NCI-H1048 (cell line): ENCODE measurements around the gene TSPAN16.
"Not testable (repeated sequence)": the region's sequence is repeated elsewhere in the genome, so short reads cannot be mapped to it uniquely, and the experiment has no call there.

ENCODE experiments used
- DNase-seq: peaks from one replicate; lab custom pipeline; 2025; lab: John Stamatoyannopoulos, UW

The TSPAN16 gene

DNA sequence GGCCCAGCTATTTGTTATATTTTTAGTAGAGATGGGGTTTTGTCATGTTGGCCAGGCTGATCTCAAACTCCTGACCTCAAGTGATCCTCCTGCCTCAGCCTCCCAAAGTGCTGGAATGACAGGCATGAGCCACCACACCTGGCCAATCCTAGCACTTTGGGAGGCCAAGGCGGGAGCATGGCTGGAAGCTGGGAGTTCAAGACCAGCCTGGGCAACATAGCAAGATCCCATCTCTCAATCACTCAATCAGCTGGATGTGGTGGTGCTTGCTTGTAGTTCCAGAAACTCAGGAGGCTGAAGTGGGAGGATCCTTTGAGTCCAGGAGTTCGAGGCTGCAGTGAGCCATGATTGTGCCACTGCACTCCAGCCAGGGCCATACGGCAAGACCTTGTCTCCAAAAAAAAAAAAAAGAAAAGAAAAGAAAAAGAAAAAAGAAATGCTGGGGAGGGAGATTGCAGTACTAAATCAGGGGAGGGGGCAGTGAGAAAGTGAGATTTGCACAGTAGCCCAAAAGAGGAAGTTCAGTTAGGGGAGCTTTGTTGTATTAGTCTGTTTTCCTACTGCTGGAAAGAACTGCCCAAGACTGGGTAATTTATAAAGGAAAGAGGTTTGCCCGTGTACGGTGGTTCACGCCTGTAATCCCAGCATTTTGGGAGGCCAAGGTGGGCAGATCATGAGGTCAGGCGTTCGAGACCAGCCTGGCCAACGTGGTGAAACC, 24.5 kb downstream of the TSPAN16 start:
- DNase-seq: not testable (repeated sequence)

DNA sequence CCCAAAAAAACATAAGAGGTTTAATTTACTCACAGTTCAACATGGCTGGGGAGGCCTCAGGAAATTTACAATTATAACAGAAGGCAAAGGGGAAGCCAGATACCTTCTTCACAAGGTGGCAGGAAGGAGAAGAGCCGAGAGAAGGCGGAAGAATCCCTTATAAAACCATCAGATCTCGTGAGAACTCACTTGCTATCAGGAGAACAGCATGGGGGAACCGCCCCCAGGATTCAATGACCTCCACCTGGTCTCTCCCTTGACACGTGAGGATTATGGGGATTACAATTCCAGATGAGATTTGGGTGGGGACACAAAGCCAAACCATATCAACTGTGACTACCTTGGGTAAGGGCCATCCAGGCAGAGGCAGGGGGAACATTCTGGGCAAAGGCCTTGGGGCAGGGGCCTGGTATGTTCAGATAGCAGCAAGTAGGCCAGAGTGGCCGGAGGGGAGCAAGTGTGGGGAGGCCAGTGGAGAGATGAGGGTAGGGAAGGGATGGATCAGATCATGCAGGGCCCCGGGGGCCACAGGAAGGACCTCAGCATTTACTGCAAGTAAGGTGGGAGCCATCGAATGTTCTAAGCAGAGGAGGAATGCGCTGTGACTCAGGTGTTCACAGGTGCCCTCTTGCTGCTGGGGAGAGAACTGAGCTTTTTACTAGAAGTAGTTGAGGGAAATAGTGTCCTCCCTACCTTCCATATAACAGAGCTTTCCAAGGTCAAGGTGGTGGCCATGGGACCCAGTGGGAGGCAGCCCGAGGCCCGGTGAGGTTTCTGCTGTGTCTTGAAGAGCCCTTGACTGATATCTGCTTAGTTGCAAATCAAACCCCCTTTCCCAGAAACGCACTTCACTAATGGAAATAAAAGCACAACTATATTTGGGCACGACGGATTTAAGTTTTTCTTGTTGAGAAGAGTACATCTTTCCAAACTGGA, 25.5 kb downstream of the TSPAN16 start:
- no peak for DNase-seq

GRCh38 chr19:11322269-11323024, 26.5 kb downstream of the TSPAN16 start:
- no peak for DNase-seq

GRCh38 chr19:11323601-11324078, 27.7 kb downstream of the TSPAN16 start:
- no peak for DNase-seq

GRCh38 chr19:11324079-11324661, 28.2 kb downstream of the TSPAN16 start:
- no peak for DNase-seq

DNA sequence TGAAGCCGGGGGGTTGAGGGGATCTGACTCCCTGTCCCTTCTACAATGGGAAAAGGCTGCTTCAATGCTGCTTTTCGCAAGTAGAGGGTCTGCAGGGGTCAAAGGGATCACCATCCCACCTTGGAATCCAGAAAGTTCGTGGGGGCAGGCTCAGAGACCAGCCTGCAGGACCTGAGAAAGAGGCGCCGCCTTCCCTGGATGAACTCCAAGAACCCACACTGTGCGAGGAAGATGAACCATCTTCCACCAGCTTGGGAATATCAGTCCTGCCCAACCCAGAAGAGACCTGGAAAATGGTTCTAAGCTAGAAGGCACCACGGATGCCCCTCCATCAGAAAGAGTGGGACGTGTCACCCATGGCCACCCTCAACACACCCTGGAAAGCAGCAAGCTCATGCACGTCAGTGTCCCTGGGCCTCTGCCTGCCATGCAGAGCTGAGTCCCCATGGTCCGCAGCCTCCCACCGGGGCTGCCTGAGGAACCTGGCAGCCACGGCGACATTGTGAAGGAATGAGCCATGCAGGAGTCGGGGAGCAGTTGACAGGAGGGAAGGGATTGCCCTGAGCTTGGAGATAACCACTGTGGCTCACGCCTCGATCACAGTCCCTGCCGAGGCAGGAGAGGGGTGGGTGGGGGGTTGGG, 28.9 kb downstream of the TSPAN16 start:
- DNase-seq: no peak

- DNase-seq: no peak
Measured at GRCh38 chr19:11325544-11325943, 29.6 kb downstream of the TSPAN16 start.

- DNase-seq: no peak
Measured at GRCh38 chr19:11330127-11330526, 34.2 kb downstream of the TSPAN16 start.

GRCh38 chr19:11331502-11331901, 35.5 kb downstream of the TSPAN16 start:
- no peak for DNase-seq

DNA sequence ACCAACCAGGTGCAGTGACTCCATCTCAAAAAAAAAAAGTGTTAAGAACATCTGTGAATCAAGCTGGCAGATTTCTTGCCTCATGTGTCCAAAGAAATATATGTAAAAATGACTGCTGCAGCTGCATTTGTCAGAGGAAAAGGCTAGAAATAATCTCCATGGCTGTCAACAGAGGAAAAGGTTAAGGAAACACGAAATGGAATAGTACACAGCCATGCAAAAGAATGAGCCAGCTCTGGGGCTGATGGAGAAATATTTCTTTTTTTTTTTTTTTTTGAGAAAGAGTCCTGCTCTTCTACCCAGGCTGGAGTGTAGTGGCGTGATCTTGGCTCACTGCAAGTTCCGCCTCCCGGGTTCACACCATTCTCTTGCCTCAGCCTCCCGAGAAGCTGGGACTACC, 36.9 kb downstream of the TSPAN16 start:
- DNase-seq: no peak

DNA sequence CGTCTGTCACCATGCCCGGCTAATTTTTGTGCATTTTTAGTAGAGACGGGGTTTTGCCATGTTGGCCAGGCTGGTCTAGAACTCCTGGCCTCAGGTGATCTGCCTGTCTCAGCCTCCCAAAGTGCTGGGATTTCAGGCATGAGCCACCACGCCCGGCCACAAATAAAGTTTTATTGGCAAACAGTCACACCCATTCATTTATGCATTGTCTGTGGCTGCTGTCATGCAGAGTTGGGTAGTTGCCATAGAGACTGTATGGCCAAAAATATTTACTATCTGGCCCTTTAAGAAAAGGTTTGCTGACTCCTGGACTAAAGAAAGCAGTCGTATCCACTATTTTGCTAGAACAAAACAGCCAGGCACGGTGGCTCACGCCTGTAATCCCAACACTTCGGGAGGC, 37.9 kb downstream of the TSPAN16 start:
- DNase-seq: not testable (repeated sequence)

GRCh38 chr19:11335449-11336146, 39.6 kb downstream of the TSPAN16 start:
- DNase-seq: no peak

GRCh38 chr19:11337080-11337479, 41.1 kb downstream of the TSPAN16 start:
- no peak for DNase-seq

DNA sequence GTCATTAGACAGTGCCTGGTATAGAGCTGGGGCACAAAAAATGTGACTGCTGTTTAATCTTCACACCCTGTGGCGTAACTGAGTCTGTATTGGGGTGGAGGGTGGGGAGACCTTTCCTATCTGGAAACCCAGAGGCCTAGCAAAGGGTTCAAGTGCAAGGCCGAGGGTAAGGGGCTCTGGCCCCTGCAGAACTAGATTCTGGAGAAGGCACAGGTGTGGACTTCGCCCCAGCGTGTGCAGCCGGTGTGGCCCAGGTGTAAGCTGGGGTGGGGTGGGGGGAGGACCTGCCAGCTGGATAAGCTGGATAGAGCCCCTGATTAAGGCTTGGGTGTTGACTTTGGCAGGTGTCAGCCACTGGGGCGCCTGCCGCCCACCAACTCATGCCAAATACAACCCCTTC, 42.2 kb downstream of the TSPAN16 start:
- no peak for DNase-seq

- DNase-seq: no peak
Measured at GRCh38 chr19:11338569-11339253, 42.8 kb downstream of the TSPAN16 start.

DNA sequence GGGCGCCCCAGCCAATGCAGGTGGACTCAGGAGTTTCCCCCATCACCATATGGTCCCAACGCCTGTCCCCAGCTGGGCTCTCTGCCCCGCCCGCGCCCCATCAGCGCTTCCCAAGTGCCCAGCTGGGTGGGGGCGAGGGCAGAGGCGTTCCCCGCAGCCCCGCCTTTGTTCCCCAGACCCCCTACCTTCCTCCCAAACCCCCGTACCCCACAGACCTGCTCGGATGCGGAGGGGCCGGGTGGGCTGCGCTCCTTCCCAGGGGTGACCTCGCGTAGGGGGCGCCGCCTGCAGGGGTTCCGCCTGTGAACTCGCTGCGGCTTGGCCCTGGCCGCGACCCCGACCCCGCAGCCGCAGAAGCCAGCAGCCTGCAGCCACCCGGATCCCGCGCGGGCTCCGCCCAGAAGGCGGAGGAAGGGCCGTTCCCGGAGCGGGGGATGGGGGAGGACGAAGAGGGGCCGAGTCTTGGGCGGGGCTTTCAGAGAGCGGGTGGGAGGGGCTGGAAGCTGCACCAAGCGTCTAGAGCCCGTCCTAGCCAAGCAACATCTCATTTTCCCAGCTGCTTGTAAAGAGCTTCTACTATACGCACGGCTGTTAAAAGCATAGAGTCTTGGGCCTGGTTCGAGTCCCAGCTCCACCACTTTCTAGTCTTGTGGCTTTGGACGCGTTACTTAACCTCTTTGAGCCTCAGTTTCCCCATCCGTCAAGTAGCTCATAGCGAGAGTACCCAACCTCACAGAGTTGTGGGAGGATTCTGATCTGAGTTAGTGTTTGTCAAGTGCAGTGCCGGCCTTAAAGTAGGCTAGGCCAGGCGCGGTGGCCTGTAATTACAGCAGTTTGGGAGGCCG, 43.5 kb downstream of the TSPAN16 start, which contains the start of gene RAB3D:
RAB3D (minus strand) TSS at position 404 of the 845 bp plus-strand sequence. CDS start 2,258 bp downstream, outside the sequence.
- DNase-seq: peak; percentile 79

DNA sequence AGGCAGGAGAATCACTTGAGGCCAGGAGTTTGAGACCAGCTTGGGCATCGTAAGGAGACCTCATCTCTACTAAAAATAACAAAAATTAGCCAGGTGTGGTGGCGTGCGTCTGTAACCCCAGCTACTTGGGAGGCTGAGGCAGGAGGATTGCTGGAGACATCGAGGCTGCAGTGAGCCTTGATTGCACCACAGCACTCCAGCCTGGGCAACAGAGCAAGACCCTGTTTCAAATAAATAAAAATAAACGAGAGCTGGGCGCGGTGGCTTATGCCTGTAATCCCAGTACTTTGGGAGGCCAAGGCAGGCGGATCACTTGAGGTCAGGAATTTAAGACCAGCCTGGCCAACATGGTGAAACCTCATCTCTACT, 44.1 kb downstream of the TSPAN16 start:
- DNase-seq: not testable (repeated sequence)

GRCh38 chr19:11342429-11342828, 46.5 kb downstream of the TSPAN16 start:
- no peak for DNase-seq
